K562 (cell line): ENCODE results near the gene ADAM8. TPM values are rescaled to one million over a fixed set of nuclear protein-coding genes. Genes with fewer than 3 reads are reported as not detected.

ENCODE experiments used
- BDP1 ChIP-seq: IDR thresholded peaks from 3 replicates; pipeline ENCODE4 v1.6.1; 2011; ENCODE audit not compliant: insufficient read length, insufficient read depth
- CC2D1A ChIP-seq: fragments of 450-650 bp; IDR thresholded peaks from 2 replicates; pipeline ENCODE4 v1.6.1; 2017; ENCODE audit warnings: mild to moderate bottlenecking
- CHD1 ChIP-seq: fragments of 200-600 bp; sonication (generic); IDR thresholded peaks from one replicate; pipeline ENCODE4 v1.6.1; 2012; ENCODE audit warnings: mild to moderate bottlenecking, moderate library complexity, low read length, inconsistent platforms
- CREB3L1 ChIP-seq: fragments of 450-650 bp; IDR thresholded peaks from 2 replicates; pipeline ENCODE4 v1.6.1; 2014; ENCODE audit warnings: low read depth, mild to moderate bottlenecking, moderate library complexity, borderline replicate concordance
- CREB5 ChIP-seq: fragments of 250-450 bp; sonication (Bioruptor Pico); IDR thresholded peaks from 2 replicates; pipeline ENCODE4 v1.5.0; 2020; ENCODE audit warnings: mild to moderate bottlenecking
- EP400 ChIP-seq: fragments of 450-650 bp; IDR thresholded peaks from 2 replicates; pipeline ENCODE4 v1.6.1; 2017; ENCODE audit warnings: antibody characterized with exemption, mild to moderate bottlenecking, moderate library complexity
- ETV6 ChIP-seq, 3 experiments: fragments of 150-350 bp in 1 of 3; sonication (generic) in 1 of 3; formaldehyde crosslinking in 1 of 3; IDR thresholded peaks; 2 replicates each; pipeline versions ENCODE4 v1.6.1 to v1.8.0; 2014 to 2022; ENCODE audit warnings: borderline replicate concordance in 2 of 3, low read depth in 2 of 3, antibody characterized with exemption in 1 of 3, low read length in 1 of 3, mild to moderate bottlenecking in 1 of 3, missing genetic modification reagents in 1 of 3
- HNRNPH1 ChIP-seq: fragments of 200-400 bp; formaldehyde crosslinking; optimal IDR thresholded peaks from 2 replicates; pipeline ENCODE3; 2017; ENCODE audit warnings: low read depth, mild to moderate bottlenecking, low read length, moderate library complexity
- MAZ ChIP-seq, 2 experiments: fragments of 450-650 bp in 1 of 2; sonication (generic) in 1 of 2; formaldehyde crosslinking; IDR thresholded peaks in 1 of 2; conservative IDR thresholded peaks in 1 of 2; 2 replicates each; pipeline versions ENCODE4 v1.4.0 to v1.5.0; 2020; ENCODE audit warnings: mild to moderate bottlenecking in 1 of 2, missing genetic modification reagents in 1 of 2
- MBD1 ChIP-seq: fragments of 250-450 bp; sonication (Bioruptor Pico); IDR thresholded peaks from 2 replicates; pipeline ENCODE4 v1.8.0; 2022; ENCODE audit warnings: inconsistent platforms
- MEIS2 ChIP-seq: fragments of 450-650 bp; IDR thresholded peaks from 2 replicates; pipeline ENCODE4 v1.6.1; 2014; ENCODE audit warnings: mild to moderate bottlenecking; ENCODE audit not compliant: partially characterized antibody
- RFX5 ChIP-seq: IDR thresholded peaks from 2 replicates; pipeline ENCODE4 v1.6.1; 2011; ENCODE audit warnings: low read depth, mild to moderate bottlenecking, improper control_type of control experiment, low read length
- SRSF3 ChIP-seq: fragments of 200-400 bp; formaldehyde crosslinking; IDR thresholded peaks from 2 replicates; pipeline ENCODE4 v1.6.1; 2016; ENCODE audit warnings: mild to moderate bottlenecking, low read length, moderate library complexity; ENCODE audit not compliant: insufficient read depth
- TAF1 ChIP-seq: IDR thresholded peaks from 2 replicates; pipeline ENCODE4 v1.6.1; 2011; ENCODE audit warnings: mild to moderate bottlenecking, low read length, moderate library complexity; ENCODE audit not compliant: insufficient read depth, control insufficient read depth, severe bottlenecking; ENCODE audit errors: extremely low read depth
- VEZF1 ChIP-seq: fragments of 200-800 bp; sonication (Bioruptor generic); IDR thresholded peaks from 2 replicates; pipeline ENCODE4 v1.6.1; 2017; ENCODE audit warnings: missing genetic modification characterization, missing compliant biosample characterization
- ZKSCAN3 ChIP-seq: fragments of 250-450 bp; sonication (Bioruptor Pico); IDR thresholded peaks from 2 replicates; pipeline ENCODE4 v1.4.0; 2020
- ZNF347 ChIP-seq: fragments of 450-650 bp; formaldehyde crosslinking; IDR thresholded peaks from 2 replicates; pipeline ENCODE4 v1.4.0; 2020; ENCODE audit warnings: low read depth, mild to moderate bottlenecking, moderate library complexity
- ZNF668 ChIP-seq: fragments of 250-450 bp; sonication (Bioruptor Pico); IDR thresholded peaks from 2 replicates; pipeline ENCODE4 v1.8.0; 2022; ENCODE audit warnings: mild to moderate bottlenecking, inconsistent platforms
- polyA plus RNA-seq, 8 experiments: library from polyadenylated mRNA; depleted of rRNA in 4 of 8; stranded (reverse) in 5 of 8; unstranded in 3 of 8; fragments of >200 nt; fragmentation: Nextera tagmentation in 2 of 8; fragmentation: Illumina TruSeq in 1 of 8; extraction: Ambion mirVana in 2 of 8; extraction: Trizol in 1 of 8; gene quantifications; 2 replicates each; pipeline versions ENCODE4 v1.2.1 to v1.2.3, GENCODE V29; 2011 to 2014; ENCODE audit warnings: inconsistent platforms in 1 of 8, missing spikeins in 1 of 8
- total RNA-seq, 7 experiments: library from RNA; depleted of rRNA in 6 of 7; stranded (reverse); fragments of >200 nt in 6 of 7; fragmentation: Illumina TruSeq in 2 of 7; extraction: Trizol in 2 of 7; gene quantifications; 2 replicates each; pipeline versions ENCODE4 v1.2.1 to v1.2.3, GENCODE V29; 2011 to 2021; ENCODE audit warnings: low replicate concordance in 1 of 7

The ADAM8 gene
- total and polyA plus RNA-seq, 9 of the 15 experiments (the other 6 are each of a cell fraction or from before 2014, with no cell fraction given), result 0.07 to 7.0 (median 1.1) TPM

GRCh38 chr10:133257489-133258065, 19.1 kb downstream of the ADAM8 start (continued):
- peak; percentile 79 for TF ChIP-seq EP400
- peak; percentile 58 to 68; a peak in 3 of 4 replicates for TF ChIP-seq MAZ (CRISPR knock-in tag; conservative IDR thresholded peaks at IDR 0.05 in 1 of 2, IDR thresholded peaks at IDR 0.05 in 1 of 2)
- no peak for TF ChIP-seq CC2D1A
- no peak for TF ChIP-seq BDP1
- TF ChIP-seq TAF1, result peak; percentile 14
- TF ChIP-seq VEZF1 (CRISPR knock-in tag), result peak; percentile 70
- no peak for TF ChIP-seq HNRNPH1
- TF ChIP-seq ZNF668 (CRISPR knock-in tag), result no peak
- no peak for TF ChIP-seq RFX5
- TF ChIP-seq CHD1, result no peak
- no peak for TF ChIP-seq MBD1 (CRISPR knock-in tag)
- TF ChIP-seq SRSF3, result no peak
- 0 out of 4 replicates have a peak, but pooled peaks of 1 of the 2 experiments have one; percentile 40 for TF ChIP-seq ETV6 (IDR thresholded peaks at IDR 0.05; ENCODE audit: borderline replicate concordance in 1 of 2, low read depth in 2 of 2, low read length in 1 of 2)
- TF ChIP-seq ETV6 (CRISPR knock-in tag; IDR thresholded peaks at IDR 0.05; ENCODE audit: borderline replicate concordance), result no peak
- no peak for TF ChIP-seq CREB5 (CRISPR knock-in tag)
- TF ChIP-seq ZKSCAN3, result no peak
- peak; percentile 34; the same call in 1 of the 2 replicates for TF ChIP-seq CREB3L1
- no peak for TF ChIP-seq MEIS2
- TF ChIP-seq ZNF347, result no peak
